K562 (cell line): ENCODE results near the gene IRF2BP1. TPM values are rescaled to one million over a fixed set of nuclear protein-coding genes. Genes with fewer than 3 reads are reported as not detected.

ENCODE experiments used
- ARID2 ChIP-seq: fragments of 450-650 bp; IDR thresholded peaks from 2 replicates; pipeline ENCODE4 v1.6.1; 2017; ENCODE audit warnings: antibody characterized with exemption, mild to moderate bottlenecking
- CREB3L1 ChIP-seq: fragments of 450-650 bp; IDR thresholded peaks from 2 replicates; pipeline ENCODE4 v1.6.1; 2014; ENCODE audit warnings: low read depth, mild to moderate bottlenecking, moderate library complexity, borderline replicate concordance
- FOXP1 ChIP-seq: sonication (generic); formaldehyde crosslinking; IDR thresholded peaks from 2 replicates; pipeline ENCODE4 v1.8.0; 2022; ENCODE audit warnings: mild to moderate bottlenecking, missing genetic modification reagents
- GMEB1 ChIP-seq: fragments of 250-450 bp; sonication (Bioruptor Pico); IDR thresholded peaks from 2 replicates; pipeline ENCODE4 v1.4.0; 2020; ENCODE audit warnings: mild to moderate bottlenecking
- GTF3C2 ChIP-seq: IDR thresholded peaks from 3 replicates; pipeline ENCODE4 v1.6.1; 2011; ENCODE audit warnings: borderline replicate concordance, mild to moderate bottlenecking, moderate library complexity; ENCODE audit not compliant: insufficient read length; ENCODE audit errors: extremely low read depth
- KAT7 ChIP-seq: sonication (generic); formaldehyde crosslinking; IDR thresholded peaks from 2 replicates; pipeline ENCODE4 v1.8.0; 2022; ENCODE audit warnings: missing genetic modification reagents, mild to moderate bottlenecking, borderline replicate concordance
- NCOA4 ChIP-seq: fragments of 450-650 bp; IDR thresholded peaks from 2 replicates; pipeline ENCODE4 v1.6.1; 2018; ENCODE audit warnings: mild to moderate bottlenecking; ENCODE audit not compliant: partially characterized antibody
- NCOR1 ChIP-seq: fragments of 450-650 bp; IDR thresholded peaks from 2 replicates; pipeline ENCODE4 v1.6.1; 2016; ENCODE audit warnings: mild to moderate bottlenecking, moderate library complexity
- PML ChIP-seq: IDR thresholded peaks from 2 replicates; pipeline ENCODE4 v1.6.1; 2012; ENCODE audit warnings: low read length, inconsistent platforms
- PURB ChIP-seq: sonication (generic); formaldehyde crosslinking; IDR thresholded peaks from 2 replicates; pipeline ENCODE4 v1.9.0; 2021; ENCODE audit warnings: low read depth, mild to moderate bottlenecking, missing genetic modification reagents
- SIX5 ChIP-seq, 2 experiments: IDR thresholded peaks; 2 replicates each; pipeline ENCODE4 v1.6.1; 2011; ENCODE audit warnings: low read length in 2 of 2, borderline replicate concordance in 1 of 2, low read depth in 1 of 2, mild to moderate bottlenecking in 1 of 2, moderate library complexity in 1 of 2; ENCODE audit not compliant: insufficient read depth in 1 of 2
- SMARCA4 ChIP-seq: fragments of 450-650 bp; IDR thresholded peaks from 2 replicates; pipeline ENCODE4 v1.6.1; 2016
- SNRNP70 ChIP-seq: fragments of 200-400 bp; formaldehyde crosslinking; optimal IDR thresholded peaks from 2 replicates; pipeline ENCODE3; 2017; ENCODE audit warnings: low read depth, low read length
- TAF15 ChIP-seq: fragments of 200-400 bp; formaldehyde crosslinking; IDR thresholded peaks from 2 replicates; pipeline ENCODE4 v1.6.1; 2017; ENCODE audit warnings: mild to moderate bottlenecking, low read depth, low read length, moderate library complexity
- TAF7 ChIP-seq: fragments of 450-650 bp; IDR thresholded peaks from 2 replicates; pipeline ENCODE4 v1.6.1; 2016; ENCODE audit warnings: missing genetic modification characterization, missing compliant biosample characterization
- THRAP3 ChIP-seq: fragments of 450-650 bp; IDR thresholded peaks from 2 replicates; pipeline ENCODE4 v1.6.1; 2016; ENCODE audit warnings: mild to moderate bottlenecking, inconsistent platforms, borderline replicate concordance
- TRIM24 ChIP-seq, 2 experiments: fragments of 450-650 bp; IDR thresholded peaks; 2 replicates each; pipeline ENCODE4 v1.6.1; 2016
- U2AF2 ChIP-seq: fragments of 200-400 bp; formaldehyde crosslinking; optimal IDR thresholded peaks from 2 replicates; pipeline ENCODE3; 2017; ENCODE audit warnings: low read depth, mild to moderate bottlenecking, low read length
- ZNF274 ChIP-seq: IDR thresholded peaks from 2 replicates; pipeline ENCODE4 v1.6.1; 2011; ENCODE audit warnings: low read depth, mild to moderate bottlenecking, low read length, moderate library complexity, borderline replicate concordance
- ZNF512 ChIP-seq: IDR thresholded peaks from 2 replicates; pipeline ENCODE4 v1.6.1; 2016; ENCODE audit warnings: missing genetic modification characterization, missing compliant biosample characterization
- ZNF830 ChIP-seq: fragments of 250-450 bp; sonication (Bioruptor Pico); IDR thresholded peaks from 2 replicates; pipeline ENCODE4 v1.5.0; 2021; ENCODE audit warnings: mild to moderate bottlenecking
- polyA plus RNA-seq, 8 experiments: library from polyadenylated mRNA; depleted of rRNA in 4 of 8; stranded (reverse) in 5 of 8; unstranded in 3 of 8; fragments of >200 nt; fragmentation: Nextera tagmentation in 2 of 8; fragmentation: Illumina TruSeq in 1 of 8; extraction: Ambion mirVana in 2 of 8; extraction: Trizol in 1 of 8; gene quantifications; 2 replicates each; pipeline versions ENCODE4 v1.2.1 to v1.2.3, GENCODE V29; 2011 to 2014; ENCODE audit warnings: inconsistent platforms in 1 of 8, missing spikeins in 1 of 8
- total RNA-seq, 7 experiments: library from RNA; depleted of rRNA in 6 of 7; stranded (reverse); fragments of >200 nt in 6 of 7; fragmentation: Illumina TruSeq in 2 of 7; extraction: Trizol in 2 of 7; gene quantifications; 2 replicates each; pipeline versions ENCODE4 v1.2.1 to v1.2.3, GENCODE V29; 2011 to 2021; ENCODE audit warnings: low replicate concordance in 1 of 7

Gene IRF2BP1
- total and polyA plus RNA-seq, 9 of the 15 experiments (the other 6 are each of a cell fraction or from before 2014, with no cell fraction given), result 0.61 to 35.9 (median 3.5) TPM

GRCh38 chr19:45862564-45863334 lies 23.2 kb downstream of the IRF2BP1 start, which contains the start of gene SYMPK (continued):
- TF ChIP-seq GMEB1, result peak; percentile 86
- TF ChIP-seq SMARCA4, result peak; percentile 43; the same call in 1 of the 2 replicates
- no peak for TF ChIP-seq GTF3C2
- TF ChIP-seq SNRNP70, result no peak
- TF ChIP-seq TAF7, result peak; percentile 82
- no peak for TF ChIP-seq THRAP3
- TF ChIP-seq FOXP1 (CRISPR knock-in tag), result 0 out of 2 replicates have a peak, but pooled peaks have one; percentile 52
- TF ChIP-seq KAT7, result no peak
- no peak for TF ChIP-seq TAF15
- no peak for TF ChIP-seq NCOR1
- no peak for TF ChIP-seq ARID2
- no peak for TF ChIP-seq ZNF512
- TF ChIP-seq SIX5 (IDR thresholded peaks at IDR 0.05; ENCODE audit: borderline replicate concordance in 1 of 2, insufficient read depth in 1 of 2, low read depth in 1 of 2, low read length in 2 of 2), result peak; percentile 97 to 98
- TF ChIP-seq PML, result no peak; the same call in 1 of the 2 replicates
- no peak for TF ChIP-seq U2AF2
- TF ChIP-seq CREB3L1, result peak; percentile 94
- TF ChIP-seq ZNF830 (CRISPR knock-in tag), result no peak
- no peak for TF ChIP-seq PURB
- no peak for TF ChIP-seq NCOA4
- no peak for TF ChIP-seq TRIM24 (IDR thresholded peaks at IDR 0.05)
- no peak for TF ChIP-seq ZNF274
